ENCODE results near the gene FAM83C.

The FAM83C gene

DNA sequence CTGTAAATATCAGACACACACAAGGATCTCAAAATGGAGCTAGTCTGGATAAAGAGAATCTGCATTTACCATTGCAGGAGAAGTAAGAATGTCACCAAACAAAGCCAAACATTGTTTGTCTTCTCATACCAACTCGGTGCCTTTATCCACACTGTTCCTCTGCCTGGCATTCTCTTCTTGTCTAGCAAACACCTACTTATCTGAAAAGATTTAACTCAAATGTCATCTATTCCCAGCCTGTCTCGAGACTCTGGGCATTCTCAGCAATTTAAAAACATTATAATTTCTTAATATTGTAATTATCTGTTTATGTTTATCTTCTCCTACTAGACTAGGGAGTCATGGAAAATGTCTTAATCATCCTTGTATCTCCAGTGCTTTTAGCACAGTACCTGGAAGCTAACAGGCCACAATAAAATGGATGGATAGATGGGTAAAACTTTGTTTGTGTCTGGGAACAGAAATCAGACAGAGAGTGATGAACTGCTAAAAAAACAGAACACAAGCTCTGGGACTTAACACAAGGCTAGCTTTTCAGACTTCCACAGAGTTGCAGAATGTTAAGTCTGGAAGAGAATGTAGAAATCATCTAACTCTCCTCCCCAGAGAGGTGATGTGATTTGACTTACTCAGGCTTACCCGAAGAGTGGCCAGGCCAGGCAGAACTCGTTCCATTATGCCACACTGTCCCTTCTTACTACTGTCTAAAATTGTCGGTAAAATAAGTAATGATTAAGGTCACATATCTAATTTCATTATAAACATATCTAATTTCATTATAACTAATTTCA, 42.3 kb upstream of the FAM83C start:
- Histone ChIP-seq H3K27me3 (no peaks in the 10 kb centered on the region), H3K4me3 (no peak overlapping the region), H3K27ac (no peak overlapping the region), H3K4me1 (no peaks in the 10 kb centered on the region), H3K9me3 (no peaks in the 10 kb centered on the region), H3K36me3 (no peaks in the 10 kb centered on the region)
- intact Hi-C loops (cut with DNase I; ENCODE audit: low total_unique reads) = no loop called here
- TF ChIP-seq, protein P1, sequence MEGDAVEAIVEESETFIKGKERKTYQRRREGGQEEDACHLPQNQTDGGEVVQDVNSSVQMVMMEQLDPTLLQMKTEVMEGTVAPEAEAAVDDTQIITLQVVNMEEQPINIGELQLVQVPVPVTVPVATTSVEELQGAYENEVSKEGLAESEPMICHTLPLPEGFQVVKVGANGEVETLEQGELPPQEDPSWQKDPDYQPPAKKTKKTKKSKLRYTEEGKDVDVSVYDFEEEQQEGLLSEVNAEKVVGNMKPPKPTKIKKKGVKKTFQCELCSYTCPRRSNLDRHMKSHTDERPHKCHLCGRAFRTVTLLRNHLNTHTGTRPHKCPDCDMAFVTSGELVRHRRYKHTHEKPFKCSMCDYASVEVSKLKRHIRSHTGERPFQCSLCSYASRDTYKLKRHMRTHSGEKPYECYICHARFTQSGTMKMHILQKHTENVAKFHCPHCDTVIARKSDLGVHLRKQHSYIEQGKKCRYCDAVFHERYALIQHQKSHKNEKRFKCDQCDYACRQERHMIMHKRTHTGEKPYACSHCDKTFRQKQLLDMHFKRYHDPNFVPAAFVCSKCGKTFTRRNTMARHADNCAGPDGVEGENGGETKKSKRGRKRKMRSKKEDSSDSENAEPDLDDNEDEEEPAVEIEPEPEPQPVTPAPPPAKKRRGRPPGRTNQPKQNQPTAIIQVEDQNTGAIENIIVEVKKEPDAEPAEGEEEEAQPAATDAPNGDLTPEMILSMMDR (IDR thresholded peaks at IDR 0.05) = no peak
- no peak for DNase-seq

DNA sequence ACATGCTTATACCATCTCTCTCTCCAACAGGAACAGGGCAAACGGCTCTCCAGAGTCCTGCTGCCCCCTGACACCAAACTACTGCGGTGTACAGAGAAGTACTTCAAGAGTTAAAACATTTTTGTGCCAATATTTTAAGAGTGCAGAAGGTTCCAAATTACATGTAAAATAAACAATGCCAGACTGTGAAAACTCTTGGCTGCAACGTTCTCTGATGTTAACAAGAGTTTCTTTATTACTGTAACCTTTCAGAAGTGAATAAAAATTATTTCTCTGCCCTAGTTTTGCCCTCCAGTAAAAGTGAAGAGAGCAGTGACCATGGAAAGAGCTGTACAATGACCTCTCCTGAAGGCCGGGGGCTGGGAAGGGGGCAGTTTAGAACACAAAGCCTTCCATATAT, 41.4 kb upstream of the FAM83C start:
- intact Hi-C loops (cut with DNase I; ENCODE audit: low total_unique reads) = no loop called here
- TF ChIP-seq, protein P1 (IDR thresholded peaks at IDR 0.05) = no peak
- Histone ChIP-seq H3K9me3 (no peaks in the 10 kb centered on the region), H3K27ac (no peak overlapping the region), H3K36me3 (no peaks in the 10 kb centered on the region), H3K4me1 (no peaks in the 10 kb centered on the region), H3K27me3 (no peaks in the 10 kb centered on the region), H3K4me3 (no peak overlapping the region)
- no peak for DNase-seq

DNA sequence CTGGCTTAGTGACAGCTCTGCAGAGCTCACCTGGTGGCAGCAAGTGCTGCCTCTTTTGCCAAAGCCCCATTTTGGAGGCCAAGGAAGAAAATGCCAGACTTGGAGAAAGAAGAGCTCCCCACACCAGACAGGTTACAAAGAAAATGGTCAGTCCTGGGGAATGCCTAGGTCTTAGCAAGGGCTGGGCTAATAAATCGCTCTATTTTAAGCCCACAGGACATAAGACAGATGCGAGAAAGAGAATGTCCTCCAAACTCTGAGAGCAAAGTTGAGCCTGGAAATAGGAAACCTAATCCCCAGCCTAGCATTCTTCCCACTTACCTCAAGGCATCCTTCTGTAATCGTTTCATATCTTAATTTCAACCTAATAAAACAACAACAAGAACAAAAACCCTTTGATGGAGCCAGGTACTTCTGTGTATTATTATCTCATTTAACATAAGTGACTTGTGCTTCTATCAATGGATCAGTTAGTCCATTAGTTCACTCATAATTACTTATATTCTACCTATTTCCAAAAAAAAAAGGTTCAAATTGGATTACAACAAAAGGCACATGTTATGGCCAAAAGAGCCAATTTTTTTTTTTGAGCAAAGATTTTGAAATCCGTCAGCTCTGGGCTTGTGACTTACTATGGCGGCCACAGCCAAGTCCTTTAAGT, 40.4 kb upstream of the FAM83C start:
- no peak for DNase-seq
- no peaks in the 10 kb centered on the region for H3K4me1 ChIP-seq
- H3K27me3 ChIP-seq = no peaks in the 10 kb centered on the region
- H3K9me3 ChIP-seq = no peaks in the 10 kb centered on the region
- no peaks in the 10 kb centered on the region for H3K36me3 ChIP-seq
- TF ChIP-seq, protein P1 (IDR thresholded peaks at IDR 0.05) = no peak
- H3K27ac ChIP-seq = no peak overlapping the region
- intact Hi-C loops (cut with DNase I; ENCODE audit: low total_unique reads) = no loop called here
- no peak overlapping the region for H3K4me3 ChIP-seq

DNA sequence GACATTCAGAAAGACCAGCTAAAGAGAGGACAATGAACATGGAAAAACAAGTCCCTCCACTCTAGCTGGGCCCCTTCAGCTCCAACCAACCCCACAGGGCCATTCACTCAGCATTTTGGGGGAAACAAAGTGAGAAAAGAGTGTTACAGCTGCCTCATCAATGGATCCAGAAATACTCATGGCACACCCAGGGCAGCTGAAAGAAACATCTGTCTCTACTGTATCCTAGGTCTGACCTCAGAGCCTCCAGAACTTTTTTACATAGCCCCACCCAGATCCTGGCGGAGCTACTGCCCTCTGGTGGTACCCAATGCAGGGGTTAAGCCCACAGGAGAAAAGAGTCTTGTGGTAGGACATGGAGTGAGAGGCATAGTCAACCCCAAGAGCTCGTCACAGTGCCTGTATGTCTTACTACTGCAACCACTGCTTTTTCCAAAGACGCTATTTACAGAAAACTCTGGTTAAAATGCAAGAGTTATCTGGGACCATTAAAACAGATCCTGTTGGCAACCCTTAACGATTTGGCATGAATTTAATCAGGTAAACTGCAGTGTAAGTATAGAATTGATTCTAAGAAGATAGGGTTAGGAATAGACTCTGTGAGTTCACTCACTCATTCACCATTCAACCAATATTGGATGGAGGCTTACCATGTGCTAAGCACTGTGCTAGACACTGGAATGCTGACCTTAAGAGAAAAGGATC, 37.4 kb upstream of the FAM83C start:
- intact Hi-C loops (cut with DNase I; ENCODE audit: low total_unique reads) = no loop called here
- Histone ChIP-seq H3K4me1 (no peaks in the 10 kb centered on the region), H3K9me3 (no peaks in the 10 kb centered on the region), H3K27ac (no peak overlapping the region), H3K4me3 (no peak overlapping the region), H3K27me3 (no peaks in the 10 kb centered on the region), H3K36me3 (no peaks in the 10 kb centered on the region)
- DNase-seq = no peak
- TF ChIP-seq, protein P1 (IDR thresholded peaks at IDR 0.05) = peak in 1 of 2 experiments; percentile 26

DNA sequence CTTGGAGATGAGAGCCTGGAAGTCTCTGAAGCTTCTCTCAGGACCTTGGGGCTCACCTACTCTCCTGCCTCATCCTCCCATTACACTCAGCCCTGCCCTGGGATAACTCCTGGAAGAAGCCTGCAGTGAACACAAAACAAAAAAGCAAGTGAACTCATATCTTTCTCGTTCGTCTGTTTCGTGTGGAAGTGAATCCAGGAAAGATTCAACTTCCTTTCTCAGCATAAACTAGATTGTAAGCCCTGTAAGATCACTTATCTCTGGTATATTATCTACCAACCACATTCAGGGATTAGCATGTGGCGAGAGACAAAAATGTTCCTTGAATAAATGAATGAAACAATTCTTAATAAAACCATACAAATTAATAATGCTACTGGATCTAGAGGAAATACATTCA, 36.5 kb upstream of the FAM83C start:
- Histone ChIP-seq H3K4me3 (no peak overlapping the region), H3K4me1 (no peaks in the 10 kb centered on the region), H3K9me3 (no peaks in the 10 kb centered on the region), H3K27ac (no peak overlapping the region), H3K27me3 (no peaks in the 10 kb centered on the region), H3K36me3 (peaks cover 0 to 6% (median 0%) of the 10 kb centered on the region in 3 donors)
- intact Hi-C loops (cut with DNase I; ENCODE audit: low total_unique reads) = no loop called here
- DNase-seq = no peak
- TF ChIP-seq, protein P1 (IDR thresholded peaks at IDR 0.05) = no peak
